Endothelial cell of umbilical vein (primary cell): Measurements from ENCODE around the gene TOR1A.

Experiments used
- CTCF ChIP-seq, 2 donors: IDR thresholded peaks; 1 replicate in 1 of 2; 2 replicates in 1 of 2; pipeline ENCODE4 v1.5.1; 2011; ENCODE audit warnings: low read length in 2 of 2, mild to moderate bottlenecking in 2 of 2, moderate library complexity in 2 of 2, control low read depth in 1 of 2, inconsistent platforms in 1 of 2, low read depth in 1 of 2; ENCODE audit not compliant: insufficient read depth in 1 of 2; ENCODE audit errors: extremely low read depth in 1 of 2
- EZH2 ChIP-seq: IDR thresholded peaks from 2 replicates; pipeline ENCODE4 v1.6.1; 2012; ENCODE audit warnings: borderline replicate concordance, low read depth, mild to moderate bottlenecking, moderate library complexity, low read length, inconsistent platforms; ENCODE audit not compliant: severe bottlenecking
- FOS ChIP-seq: IDR thresholded peaks from 2 replicates; pipeline ENCODE4 v1.6.1; 2011; ENCODE audit warnings: mild to moderate bottlenecking, low read length, moderate library complexity, borderline replicate concordance; ENCODE audit not compliant: insufficient read depth
- GATA2 ChIP-seq: IDR thresholded peaks from 2 replicates; pipeline ENCODE4 v1.7.0; 2011; ENCODE audit warnings: low read depth, mild to moderate bottlenecking, moderate library complexity, mixed read lengths, low read length; ENCODE audit not compliant: insufficient read length, insufficient read depth
- JUN ChIP-seq: IDR thresholded peaks from 2 replicates; pipeline ENCODE4 v1.6.1; 2011; ENCODE audit warnings: borderline replicate concordance, low read depth; ENCODE audit not compliant: insufficient read length, insufficient read depth
- MYC ChIP-seq: IDR thresholded peaks from one replicate; pipeline ENCODE4 v1.6.1; 2011; ENCODE audit warnings: mild to moderate bottlenecking, low read depth, low read length
- POLR2A ChIP-seq: IDR thresholded peaks from 2 replicates; pipeline ENCODE4 v1.6.1; 2012; ENCODE audit warnings: low read depth, mild to moderate bottlenecking, control low read depth, low read length
- POLR2AphosphoS5 ChIP-seq: IDR thresholded peaks from 2 replicates; pipeline ENCODE4 v1.6.1; 2012; ENCODE audit warnings: low read depth, mild to moderate bottlenecking, control low read depth, low read length, moderate library complexity; ENCODE audit not compliant: insufficient read depth
- TF ChIP-seq, protein P1 (sequence below): IDR thresholded peaks from 2 replicates; pipeline ENCODE4 v1.6.1; 2011; ENCODE audit not compliant: insufficient read depth, insufficient read length

- TF ChIP-seq CTCF (IDR thresholded peaks at IDR 0.05; ENCODE audit: extremely low read depth in 1 of 2, insufficient read depth in 1 of 2, low read depth in 1 of 2, low read length in 2 of 2) (no peak), FOS (no peak), POLR2A (no peak), POLR2AphosphoS5 (no peak), EZH2 (no peak), GATA2 (no peak), JUN (no peak), MYC (no peak)
- TF ChIP-seq, protein P1, sequence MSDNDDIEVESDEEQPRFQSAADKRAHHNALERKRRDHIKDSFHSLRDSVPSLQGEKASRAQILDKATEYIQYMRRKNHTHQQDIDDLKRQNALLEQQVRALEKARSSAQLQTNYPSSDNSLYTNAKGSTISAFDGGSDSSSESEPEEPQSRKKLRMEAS, result no peak
Measured at GRCh38 chr9:129798973-129799372, 25.0 kb downstream of the TOR1A start.
